Stomach (tissue), 19 donors: ENCODE results near the gene TIAL1. TPM values are rescaled to one million over a fixed set of nuclear protein-coding genes. Genes with fewer than 3 reads are reported as not detected.

Experiments used
- DNase-seq, 2 donors: peaks; one replicate each; pipeline versions ENCODE4 v3.0.0 to v3.0.0-alpha.2; 2013 to 2019
- H3K27ac ChIP-seq, 5 donors: fragments of 200-600 bp in 4 of 5; sonication (generic) in 4 of 5; one replicate each; pipeline ENCODE4 v1.5.1; 2013 to 2019; ENCODE audit warnings: mild to moderate bottlenecking in 1 of 5, moderate library complexity in 1 of 5
- H3K27me3 ChIP-seq, 3 donors: fragments of 200-600 bp; sonication (generic); one replicate each; pipeline ENCODE4 v1.5.1; 2017 to 2019; ENCODE audit warnings: mixed run types in 1 of 3
- H3K36me3 ChIP-seq, 4 donors: fragments of 200-600 bp; sonication (generic); 1 replicate in 3 of 4; 2 replicates in 1 of 4; pipeline ENCODE4 v1.5.1; 2016 to 2019
- H3K4me1 ChIP-seq, 4 donors: fragments of 200-600 bp; sonication (generic); one replicate each; pipeline ENCODE4 v1.5.1; 2016 to 2019
- H3K4me3 ChIP-seq, 4 donors: fragments of 200-600 bp; sonication (generic) in 3 of 4; one replicate each; pipeline ENCODE4 v1.5.1; 2016 to 2019; ENCODE audit warnings: mild to moderate bottlenecking in 1 of 4
- H3K9me3 ChIP-seq, 4 donors: fragments of 200-600 bp; sonication (generic); one replicate each; pipeline ENCODE4 v1.5.1; 2016 to 2019
- CTCF ChIP-seq, 7 experiments: fragments of 450-650 bp in 4 of 7; fragments of 200-600 bp in 3 of 7; sonication (generic) in 3 of 7; IDR thresholded peaks; one replicate each; pipeline ENCODE4 v1.5.1; 2016 to 2019; ENCODE audit warnings: antibody characterized with exemption in 7 of 7, control low read depth in 2 of 7, mild to moderate bottlenecking in 1 of 7
- EP300 ChIP-seq: sonication (generic); formaldehyde crosslinking; IDR thresholded peaks from one replicate; pipeline ENCODE4 v1.6.1; 2017; ENCODE audit warnings: antibody characterized with exemption
- POLR2A ChIP-seq, 4 donors: fragments of 450-650 bp; IDR thresholded peaks; one replicate each; pipeline ENCODE4 v1.6.1; 2016; ENCODE audit warnings: antibody characterized with exemption in 4 of 4, control low read depth in 2 of 4, mild to moderate bottlenecking in 1 of 4, moderate library complexity in 1 of 4
- POLR2AphosphoS5 ChIP-seq, 3 donors: sonication (generic); formaldehyde crosslinking; IDR thresholded peaks; one replicate each; pipeline ENCODE4 v1.6.1; 2016; ENCODE audit warnings: antibody characterized with exemption in 3 of 3
- WGBS, 5 donors: extraction: QIAGEN DNeasy Blood & Tissue Kit in 3 of 5; methylation state at CpG; one replicate each; pipeline versions ENCODE4 v1.1.5 to v1.1.7; 2013 to 2018; 5-methylcytosine and 5-hydroxymethylcytosine counted together
- intact Hi-C: fragments of 100-400 bp; cut with DNase I; formaldehyde crosslinking; loops from one replicate; pipeline ENCODE4 v1.15.1; 2023; ENCODE audit warnings: low total_unique reads
- long read RNA-seq, 10 donors: transcript quantifications; one replicate each; lab custom pipeline, GENCODE V29; 2026
- polyA plus RNA-seq, 3 donors: library from polyadenylated mRNA; stranded (reverse); fragments of 200-250 nt; gene quantifications; one replicate each; pipeline ENCODE4 v1.2.3, GENCODE V29; 2013
- total RNA-seq, 5 donors: library from RNA; depleted of rRNA; stranded (reverse); fragments of >200 nt; gene quantifications; one replicate each; pipeline versions ENCODE4 v1.1.0 to v1.2.3, GENCODE V29; 2014 to 2016
- donor health status: healthy with polysubstance abuse.
- donor health status: Bipolar disorder and iron deficiency.
- donor health status: healthy.

Gene TIAL1
- total RNA-seq (100 to 1,000 TPM in 1 of 5 donors, 10 to 100 TPM in 4; 22.6 to 140 (median 49.6) TPM), polyA plus RNA-seq (10 to 100 TPM; 24.3 to 68.3 (median 29.0) TPM)
- long read RNA-seq, donor 1, full-length matches to known transcripts: 6 of 31 reads
- long read RNA-seq, donor 1, partial matches to known transcripts: 25 of 31 reads
- long read RNA-seq, donor 1, other reads (novel, unspliced or antisense): 0 of 31 reads
- long read RNA-seq, donor 2, full-length matches to known transcripts: 6 of 54 reads
- long read RNA-seq, donor 2, partial matches to known transcripts: 48 of 54 reads
- long read RNA-seq, donor 2, other reads (novel, unspliced or antisense): 0 of 54 reads
- long read RNA-seq, donor 3, full-length matches to known transcripts: 3 of 3 reads
- long read RNA-seq, donor 3, partial matches to known transcripts: 0 of 3 reads
- long read RNA-seq, donor 3, other reads (novel, unspliced or antisense): 0 of 3 reads
- long read RNA-seq, donor 4: 0 reads
- long read RNA-seq, donor 5, full-length matches to known transcripts: 17 of 17 reads
- long read RNA-seq, donor 5, partial matches to known transcripts: 0 of 17 reads
- long read RNA-seq, donor 5, other reads (novel, unspliced or antisense): 0 of 17 reads
- long read RNA-seq, donor 6, full-length matches to known transcripts: 10 of 10 reads
- long read RNA-seq, donor 6, partial matches to known transcripts: 0 of 10 reads
- long read RNA-seq, donor 6, other reads (novel, unspliced or antisense): 0 of 10 reads
- long read RNA-seq, donor 7, full-length matches to known transcripts: 7 of 7 reads
- long read RNA-seq, donor 7, partial matches to known transcripts: 0 of 7 reads
- long read RNA-seq, donor 7, other reads (novel, unspliced or antisense): 0 of 7 reads
- long read RNA-seq, donor 8, full-length matches to known transcripts: 7 of 19 reads
- long read RNA-seq, donor 8, partial matches to known transcripts: 12 of 19 reads
- long read RNA-seq, donor 8, other reads (novel, unspliced or antisense): 0 of 19 reads
- long read RNA-seq, donor 9, full-length matches to known transcripts: 6 of 6 reads
- long read RNA-seq, donor 9, partial matches to known transcripts: 0 of 6 reads
- long read RNA-seq, donor 9, other reads (novel, unspliced or antisense): 0 of 6 reads
- long read RNA-seq, donor 10, partial matches to known transcripts: 5 of 7 reads
- long read RNA-seq, donor 10, other reads (novel, unspliced or antisense): 0 of 7 reads

GRCh38 chr10:119596537-119597404 lies at the start of gene TIAL1:
TSS of gene TIAL1 (minus strand) at chr10:119596964. CDS start at chr10:119596465, 499 bp downstream.
- intact Hi-C loops: no loop called here
- peak; percentile 72 to 91 (median 72) for TF ChIP-seq POLR2AphosphoS5 (IDR thresholded peaks at IDR 0.05)
- peak in 1 of 4 donors; percentile 63 for TF ChIP-seq POLR2A (IDR thresholded peaks at IDR 0.05)
- TF ChIP-seq EP300: no peak
- Histone ChIP-seq H3K9me3 (no peaks in the 10 kb centered on the region), H3K4me1 (peaks cover 35 to 49% (median 41%) of the 10 kb centered on the region in 4 donors), H3K27ac (peak within 1 kb of the TSS; percentile 95 to 99 (median 98)), H3K4me3 (peak within 1 kb of the TSS; percentile 67 to 88 (median 82)), H3K27me3 (no peaks in the 10 kb centered on the region), H3K36me3 (no peaks in the 10 kb centered on the region)
- 0 to 1% (median 0%) methylated on average over 38 to 66 of the region's 66 CpGs for WGBS, 5 donors
- DNase-seq: peak; percentile 98 to 100

GRCh38 chr10:119644994-119645393 lies 48.2 kb upstream of the TIAL1 start:
- Histone ChIP-seq H3K4me3 (no peak overlapping the region), H3K27me3 (no peaks in the 10 kb centered on the region), H3K9me3 (peaks cover 0 to 10% (median 5%) of the 10 kb centered on the region in 4 donors), H3K36me3 (no peaks in the 10 kb centered on the region), H3K27ac (no peak overlapping the region), H3K4me1 (peaks cover 0 to under 1% (median 0%) of the 10 kb centered on the region in 4 donors)
- 93 to 99% (median 96%) methylated on average over 3 of the region's 3 CpGs for WGBS, 5 donors
- DNase-seq: no peak
- intact Hi-C loops: no loop called here
- TF ChIP-seq POLR2AphosphoS5 (IDR thresholded peaks at IDR 0.05): no peak
- TF ChIP-seq POLR2A (IDR thresholded peaks at IDR 0.05): no peak
- no peak for TF ChIP-seq CTCF (IDR thresholded peaks at IDR 0.05)
- TF ChIP-seq EP300: no peak

GRCh38 chr10:119644205-119644814 lies 47.5 kb upstream of the TIAL1 start:
- Histone ChIP-seq H3K4me1 (no peaks in the 10 kb centered on the region), H3K4me3 (no peak overlapping the region), H3K9me3 (peaks cover 0 to 10% (median 5%) of the 10 kb centered on the region in 4 donors), H3K36me3 (no peaks in the 10 kb centered on the region), H3K27me3 (no peaks in the 10 kb centered on the region), H3K27ac (no peak overlapping the region)
- WGBS, 5 donors: 71 to 74% (median 73%) methylated on average over 15 of the region's 15 CpGs
- intact Hi-C loops: no loop called here
- DNase-seq: no peak
- TF ChIP-seq CTCF (IDR thresholded peaks at IDR 0.05) (no peak), POLR2A (IDR thresholded peaks at IDR 0.05) (no peak), POLR2AphosphoS5 (IDR thresholded peaks at IDR 0.05) (no peak), EP300 (no peak)
